Measurements from ENCODE around the gene PACRG.

The PACRG gene

DNA sequence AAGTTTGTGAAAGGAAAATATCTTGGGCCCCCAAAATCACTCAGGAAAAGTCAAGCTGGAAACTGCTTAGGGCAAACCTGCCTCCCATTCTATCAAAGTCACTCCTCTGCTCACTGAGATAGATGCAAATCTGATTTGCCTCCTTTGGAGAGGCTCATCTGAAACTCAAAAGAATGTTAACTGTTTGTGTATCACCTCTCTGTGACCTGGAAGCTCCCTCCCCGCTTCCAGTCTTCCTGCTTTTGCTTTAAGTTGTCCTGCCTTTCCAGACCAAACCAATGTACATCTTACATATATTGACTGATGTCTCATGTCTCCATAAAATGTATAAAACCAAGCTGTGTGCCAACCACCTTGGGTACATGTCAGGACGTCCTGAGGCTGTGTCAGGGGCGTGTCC is 355.4 kb downstream of the PACRG start:
- Histone ChIP-seq H3K4me3 (ENCODE audit: insufficient read length, low read depth) (no peak overlapping the region), H3K9me3 (ENCODE audit: insufficient read depth, low read length) (no peaks in the 10 kb centered on the region), H3K36me3 (ENCODE audit: insufficient read depth, insufficient read length, low read length) (no peaks in the 10 kb centered on the region), H3K27me3 (ENCODE audit: insufficient read depth, insufficient read length) (no peaks in the 10 kb centered on the region), H3K9ac (ENCODE audit: insufficient read length, low read depth) (no peak overlapping the region), H3K4me1 (ENCODE audit: insufficient read depth, insufficient read length) (no peaks in the 10 kb centered on the region)
- TF ChIP-seq SUZ12 (IDR thresholded peaks at IDR 0.05; ENCODE audit: extremely low read depth, insufficient read depth, insufficient read length) (no peak), YY1 (IDR thresholded peaks at IDR 0.05; ENCODE audit: insufficient read depth, insufficient read length) (no peak), ZNF274 (IDR thresholded peaks at IDR 0.05; ENCODE audit: low read depth, low read length) (no peak)
- DNase-seq (ENCODE audit: low read depth, low spot score), result peak; percentile 54

DNA sequence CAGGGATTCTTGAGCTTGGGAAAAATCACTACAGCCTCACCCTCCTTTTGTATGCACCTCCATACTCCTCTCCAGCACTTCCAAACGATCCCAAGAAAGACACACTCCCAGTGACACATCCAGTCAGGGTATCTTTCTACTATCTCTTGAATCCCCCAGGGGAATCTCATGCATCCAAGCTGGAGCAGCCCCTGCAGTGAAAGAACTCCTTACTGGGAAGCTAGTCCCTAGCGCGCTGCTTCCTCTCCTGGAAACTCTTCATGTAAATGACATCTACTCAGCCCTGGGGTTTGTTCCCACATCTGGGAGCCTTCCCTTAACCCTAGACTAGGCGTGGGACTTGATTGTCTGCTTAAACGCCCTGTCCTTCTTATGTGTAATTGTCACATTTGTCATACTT is 357.7 kb downstream of the PACRG start:
- no peaks in the 10 kb centered on the region for H3K9me3 ChIP-seq (ENCODE audit: insufficient read depth, low read length)

DNA sequence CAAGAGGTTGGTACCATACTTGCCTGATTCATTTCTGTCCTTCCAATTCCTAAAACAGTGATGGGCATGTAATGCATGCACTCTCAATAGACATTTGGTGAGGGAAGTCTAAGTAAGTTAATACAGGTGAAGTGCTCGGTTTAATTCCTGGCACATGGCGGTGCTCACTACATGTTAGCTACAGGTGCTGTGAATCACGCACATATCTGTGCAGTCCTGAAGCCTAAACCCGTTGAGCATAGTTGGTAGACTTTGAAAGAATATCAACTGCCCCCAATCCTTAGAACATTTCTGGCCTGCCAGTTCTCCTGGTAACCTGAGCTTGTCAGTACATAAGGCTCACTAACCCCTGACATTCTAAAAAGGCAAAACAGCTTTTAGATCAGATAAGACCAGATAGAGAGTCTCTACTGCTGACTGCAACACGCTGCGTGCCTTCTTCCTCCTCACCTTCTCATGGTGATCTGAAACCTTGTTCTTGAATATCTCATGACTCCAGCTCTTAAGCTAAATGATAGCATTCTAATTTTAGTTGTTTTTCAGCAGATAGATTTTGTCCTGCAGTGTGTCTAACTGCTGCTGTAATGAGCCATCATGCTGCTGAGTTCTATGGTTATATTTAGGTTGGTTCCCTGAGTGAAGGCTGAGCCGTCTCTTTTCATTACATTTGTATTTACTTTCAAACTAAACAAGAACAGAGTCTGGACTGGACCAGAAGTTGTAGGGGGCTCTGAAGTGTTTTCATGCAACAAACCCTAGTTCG is 358.3 kb downstream of the PACRG start:
- TF ChIP-seq ZNF274 (IDR thresholded peaks at IDR 0.05; ENCODE audit: low read depth, low read length), result no peak
- TF ChIP-seq SUZ12 (IDR thresholded peaks at IDR 0.05; ENCODE audit: extremely low read depth, insufficient read depth, insufficient read length), result no peak
- TF ChIP-seq YY1 (IDR thresholded peaks at IDR 0.05; ENCODE audit: insufficient read depth, insufficient read length), result no peak
- Histone ChIP-seq H3K4me3 (ENCODE audit: insufficient read length, low read depth) (no peak overlapping the region), H3K9me3 (ENCODE audit: insufficient read depth, low read length) (no peaks in the 10 kb centered on the region), H3K4me1 (ENCODE audit: insufficient read depth, insufficient read length) (no peaks in the 10 kb centered on the region), H3K27me3 (ENCODE audit: insufficient read depth, insufficient read length) (no peaks in the 10 kb centered on the region), H3K9ac (ENCODE audit: insufficient read length, low read depth) (no peak overlapping the region), H3K36me3 (ENCODE audit: insufficient read depth, insufficient read length, low read length) (no peaks in the 10 kb centered on the region)
- no peak for DNase-seq (ENCODE audit: low read depth, low spot score)

More for the DNA sequence above, 357.7 kb downstream of the PACRG start:
- Histone ChIP-seq H3K9ac (ENCODE audit: insufficient read length, low read depth) (no peak overlapping the region), H3K4me1 (ENCODE audit: insufficient read depth, insufficient read length) (no peaks in the 10 kb centered on the region), H3K27me3 (ENCODE audit: insufficient read depth, insufficient read length) (no peaks in the 10 kb centered on the region), H3K4me3 (ENCODE audit: insufficient read length, low read depth) (no peak overlapping the region), H3K36me3 (ENCODE audit: insufficient read depth, insufficient read length, low read length) (no peaks in the 10 kb centered on the region)
- TF ChIP-seq SUZ12 (IDR thresholded peaks at IDR 0.05; ENCODE audit: extremely low read depth, insufficient read depth, insufficient read length) (no peak), YY1 (IDR thresholded peaks at IDR 0.05; ENCODE audit: insufficient read depth, insufficient read length) (no peak), ZNF274 (IDR thresholded peaks at IDR 0.05; ENCODE audit: low read depth, low read length) (no peak)
- DNase-seq (ENCODE audit: low read depth, low spot score), result no peak

DNA sequence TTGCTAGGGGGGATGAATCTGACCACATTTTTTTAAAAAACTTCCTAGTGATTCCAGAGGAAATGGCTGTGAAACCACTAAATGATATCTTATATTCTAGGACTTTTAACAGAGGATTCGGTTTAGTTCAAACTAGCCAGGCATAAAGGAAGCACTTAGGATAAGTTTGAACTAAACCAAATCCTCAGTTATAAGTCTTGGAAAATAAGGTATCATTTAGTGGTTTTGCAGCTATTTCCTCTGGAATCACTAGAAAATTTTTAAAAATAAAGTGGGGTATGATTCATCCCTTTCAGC is 358.8 kb downstream of the PACRG start:
- Histone ChIP-seq H3K36me3 (ENCODE audit: insufficient read depth, insufficient read length, low read length) (no peaks in the 10 kb centered on the region), H3K27me3 (ENCODE audit: insufficient read depth, insufficient read length) (no peaks in the 10 kb centered on the region), H3K4me3 (ENCODE audit: insufficient read length, low read depth) (no peak overlapping the region), H3K9ac (ENCODE audit: insufficient read length, low read depth) (no peak overlapping the region), H3K9me3 (ENCODE audit: insufficient read depth, low read length) (no peaks in the 10 kb centered on the region), H3K4me1 (ENCODE audit: insufficient read depth, insufficient read length) (no peaks in the 10 kb centered on the region)
- TF ChIP-seq YY1 (IDR thresholded peaks at IDR 0.05; ENCODE audit: insufficient read depth, insufficient read length) (no peak), ZNF274 (IDR thresholded peaks at IDR 0.05; ENCODE audit: low read depth, low read length) (no peak), SUZ12 (IDR thresholded peaks at IDR 0.05; ENCODE audit: extremely low read depth, insufficient read depth, insufficient read length) (no peak)
- DNase-seq (ENCODE audit: low read depth, low spot score), result no peak

DNA sequence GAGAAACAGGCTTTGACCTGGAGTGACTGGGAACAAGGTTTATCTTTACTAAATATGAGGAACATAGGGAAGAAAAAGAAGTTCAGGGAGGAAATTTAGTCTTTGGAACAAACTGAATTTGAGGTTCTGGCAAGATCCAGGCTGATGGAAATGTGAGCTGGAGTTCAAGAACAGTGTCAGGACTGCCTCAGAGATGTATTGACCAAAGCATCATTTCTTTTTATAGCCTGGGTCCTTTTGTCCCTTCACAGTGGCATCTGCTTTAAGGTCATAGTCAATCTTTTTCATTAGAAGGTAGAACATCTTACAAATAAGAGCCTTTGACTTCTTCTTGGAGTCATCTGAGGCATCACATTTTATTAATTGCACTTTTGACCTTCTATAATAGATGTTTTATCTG is 360.2 kb downstream of the PACRG start:
- Histone ChIP-seq H3K9ac (ENCODE audit: insufficient read length, low read depth) (no peak overlapping the region), H3K4me1 (ENCODE audit: insufficient read depth, insufficient read length) (no peaks in the 10 kb centered on the region), H3K27me3 (ENCODE audit: insufficient read depth, insufficient read length) (no peaks in the 10 kb centered on the region), H3K9me3 (ENCODE audit: insufficient read depth, low read length) (no peaks in the 10 kb centered on the region), H3K36me3 (ENCODE audit: insufficient read depth, insufficient read length, low read length) (no peaks in the 10 kb centered on the region), H3K4me3 (ENCODE audit: insufficient read length, low read depth) (no peak overlapping the region)
- TF ChIP-seq SUZ12 (IDR thresholded peaks at IDR 0.05; ENCODE audit: extremely low read depth, insufficient read depth, insufficient read length) (no peak), ZNF274 (IDR thresholded peaks at IDR 0.05; ENCODE audit: low read depth, low read length) (no peak), YY1 (IDR thresholded peaks at IDR 0.05; ENCODE audit: insufficient read depth, insufficient read length) (no peak)
- DNase-seq (ENCODE audit: low read depth, low spot score), result no peak

DNA sequence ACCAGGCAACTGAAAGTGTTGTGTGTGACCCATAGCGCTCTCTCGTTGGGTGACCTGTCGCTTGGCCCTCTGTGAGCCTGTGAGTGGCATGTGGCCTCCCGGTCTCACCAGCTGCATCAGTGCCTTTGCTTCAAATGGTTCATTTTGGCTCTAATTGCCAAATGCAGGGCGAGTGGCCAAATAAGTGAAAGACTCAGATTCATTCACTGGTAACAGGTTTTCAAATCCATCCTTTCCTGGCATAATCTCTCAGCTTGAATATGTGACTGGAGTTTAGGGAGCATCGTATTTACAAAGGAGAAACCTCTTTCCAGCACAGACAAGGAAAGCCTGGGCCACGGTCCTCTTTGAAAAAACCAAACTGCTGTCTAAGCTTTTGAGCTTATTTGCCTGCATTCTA is 365.1 kb downstream of the PACRG start:
- no peak for DNase-seq (ENCODE audit: low read depth, low spot score)
- H3K27me3 ChIP-seq (ENCODE audit: insufficient read depth, insufficient read length), result no peaks in the 10 kb centered on the region
- TF ChIP-seq ZNF274 (IDR thresholded peaks at IDR 0.05; ENCODE audit: low read depth, low read length), result no peak
- TF ChIP-seq SUZ12 (IDR thresholded peaks at IDR 0.05; ENCODE audit: extremely low read depth, insufficient read depth, insufficient read length), result no peak
- no peak for TF ChIP-seq YY1 (IDR thresholded peaks at IDR 0.05; ENCODE audit: insufficient read depth, insufficient read length)
- H3K9me3 ChIP-seq (ENCODE audit: insufficient read depth, low read length), result 0 out of 2 replicates have a peak, but pooled peaks cover under 1% of the 10 kb centered on the region
- no peak overlapping the region for H3K9ac ChIP-seq (ENCODE audit: insufficient read length, low read depth)
- H3K36me3 ChIP-seq (ENCODE audit: insufficient read depth, insufficient read length, low read length), result no peaks in the 10 kb centered on the region
- H3K4me1 ChIP-seq (ENCODE audit: insufficient read depth, insufficient read length), result no peaks in the 10 kb centered on the region
- no peak overlapping the region for H3K4me3 ChIP-seq (ENCODE audit: insufficient read length, low read depth)

DNA sequence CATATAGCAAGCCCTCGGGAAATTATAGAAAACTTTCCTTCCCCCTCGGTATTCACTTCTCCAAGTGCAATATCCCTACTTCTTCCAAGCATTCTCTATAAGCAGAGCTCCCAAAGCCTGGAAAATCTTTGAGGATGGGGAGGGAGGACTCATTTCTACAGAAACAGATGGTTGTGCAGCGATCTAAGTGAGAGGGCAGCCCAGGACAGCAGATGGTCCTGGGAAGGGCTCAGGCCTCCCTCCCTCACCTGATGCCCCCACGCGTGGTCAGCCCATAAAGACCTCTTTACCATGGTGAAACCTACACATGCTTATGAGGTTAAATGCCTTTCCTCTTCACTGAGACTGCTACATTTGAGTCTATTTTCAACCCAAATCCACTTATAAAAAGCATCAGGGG is 367.1 kb downstream of the PACRG start:
- H3K36me3 ChIP-seq (ENCODE audit: insufficient read depth, insufficient read length, low read length), result no peaks in the 10 kb centered on the region
- no peak overlapping the region for H3K4me3 ChIP-seq (ENCODE audit: insufficient read length, low read depth)
- DNase-seq (ENCODE audit: low read depth, low spot score), result no peak
- no peak overlapping the region for H3K9ac ChIP-seq (ENCODE audit: insufficient read length, low read depth)
- no peak for TF ChIP-seq SUZ12 (IDR thresholded peaks at IDR 0.05; ENCODE audit: extremely low read depth, insufficient read depth, insufficient read length)
- TF ChIP-seq YY1 (IDR thresholded peaks at IDR 0.05; ENCODE audit: insufficient read depth, insufficient read length), result no peak
- TF ChIP-seq ZNF274 (IDR thresholded peaks at IDR 0.05; ENCODE audit: low read depth, low read length), result no peak
- no peaks in the 10 kb centered on the region for H3K4me1 ChIP-seq (ENCODE audit: insufficient read depth, insufficient read length)
- H3K9me3 ChIP-seq (ENCODE audit: insufficient read depth, low read length), result peaks cover 21% of the 10 kb centered on the region; the same call in 1 of the 2 replicates
- no peaks in the 10 kb centered on the region for H3K27me3 ChIP-seq (ENCODE audit: insufficient read depth, insufficient read length)

Measured in NT2/D1 (cell line).